Panc1 (cell line): Measurements from ENCODE around the gene ATP2B2.

Experiments used
- POLR2AphosphoS5 ChIP-seq: IDR thresholded peaks from 2 replicates; pipeline ENCODE4 v1.6.1; 2012; ENCODE audit warnings: mild to moderate bottlenecking, low read depth, low read length, moderate library complexity
- SIN3A ChIP-seq: IDR thresholded peaks from 2 replicates; pipeline ENCODE4 v1.6.1; 2012; ENCODE audit warnings: low read depth, mild to moderate bottlenecking, low read length, moderate library complexity, borderline replicate concordance; ENCODE audit not compliant: insufficient read depth
- TCF7L2 ChIP-seq: IDR thresholded peaks from 2 replicates; pipeline ENCODE4 v1.6.1; 2011; ENCODE audit warnings: mild to moderate bottlenecking, low read depth, low read length, inconsistent platforms
- TF ChIP-seq, protein P1 (sequence below): fragments of 450-650 bp; IDR thresholded peaks from 2 replicates; pipeline ENCODE4 v1.5.1; 2017; ENCODE audit warnings: mild to moderate bottlenecking
- TF ChIP-seq, protein P2 (sequence below), 2 experiments: IDR thresholded peaks; 2 replicates each; pipeline ENCODE4 v1.6.1; 2011 to 2012; ENCODE audit warnings: low read depth in 2 of 2, control low read depth in 1 of 2, low read length in 1 of 2, mild to moderate bottlenecking in 1 of 2, moderate library complexity in 1 of 2; ENCODE audit not compliant: insufficient read depth in 1 of 2

DNA sequence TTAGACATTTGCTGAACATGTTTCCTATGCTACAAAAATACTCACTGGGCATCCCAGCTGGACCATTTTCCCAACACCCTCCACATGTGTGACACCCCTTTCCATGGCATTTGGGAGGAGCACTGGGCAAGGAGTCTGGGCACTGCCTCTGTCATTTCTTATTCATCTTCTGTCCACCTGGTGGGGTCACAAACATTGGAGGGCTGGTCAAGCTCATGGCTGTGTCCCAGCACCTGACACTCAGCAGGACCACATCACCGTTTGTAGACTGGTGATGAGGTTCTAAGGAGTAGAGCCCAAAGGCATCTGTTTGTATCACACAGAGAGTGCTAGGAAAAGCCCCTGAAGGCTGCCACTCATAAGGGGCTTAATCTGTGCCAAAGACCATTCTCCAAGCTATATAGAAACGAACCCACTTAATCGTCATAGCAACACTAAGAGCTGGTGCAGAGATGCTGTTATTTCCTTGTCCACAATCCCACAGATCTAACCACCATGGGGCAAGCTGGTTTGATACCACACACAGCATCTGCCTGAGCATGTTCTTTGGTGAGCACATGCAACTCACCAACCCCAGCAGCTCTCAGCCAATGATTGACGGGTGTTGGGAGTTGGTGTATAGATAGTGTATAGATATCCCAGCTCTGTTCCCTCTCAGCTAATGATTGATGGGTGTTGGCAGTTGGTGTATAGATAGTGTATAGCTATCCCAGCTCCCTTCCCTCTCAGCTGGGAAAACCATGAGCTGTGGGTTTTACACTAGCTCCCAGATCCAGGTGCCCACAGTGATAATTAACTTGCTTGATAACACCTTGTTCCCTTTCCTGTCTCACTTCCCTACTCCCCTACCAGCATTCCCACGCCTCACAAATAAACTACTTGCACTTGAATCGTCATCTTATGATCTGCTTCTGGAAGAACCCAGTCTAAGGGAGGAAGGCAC, 42.7 kb upstream of the ATP2B2 start:
- TF ChIP-seq, protein P1, sequence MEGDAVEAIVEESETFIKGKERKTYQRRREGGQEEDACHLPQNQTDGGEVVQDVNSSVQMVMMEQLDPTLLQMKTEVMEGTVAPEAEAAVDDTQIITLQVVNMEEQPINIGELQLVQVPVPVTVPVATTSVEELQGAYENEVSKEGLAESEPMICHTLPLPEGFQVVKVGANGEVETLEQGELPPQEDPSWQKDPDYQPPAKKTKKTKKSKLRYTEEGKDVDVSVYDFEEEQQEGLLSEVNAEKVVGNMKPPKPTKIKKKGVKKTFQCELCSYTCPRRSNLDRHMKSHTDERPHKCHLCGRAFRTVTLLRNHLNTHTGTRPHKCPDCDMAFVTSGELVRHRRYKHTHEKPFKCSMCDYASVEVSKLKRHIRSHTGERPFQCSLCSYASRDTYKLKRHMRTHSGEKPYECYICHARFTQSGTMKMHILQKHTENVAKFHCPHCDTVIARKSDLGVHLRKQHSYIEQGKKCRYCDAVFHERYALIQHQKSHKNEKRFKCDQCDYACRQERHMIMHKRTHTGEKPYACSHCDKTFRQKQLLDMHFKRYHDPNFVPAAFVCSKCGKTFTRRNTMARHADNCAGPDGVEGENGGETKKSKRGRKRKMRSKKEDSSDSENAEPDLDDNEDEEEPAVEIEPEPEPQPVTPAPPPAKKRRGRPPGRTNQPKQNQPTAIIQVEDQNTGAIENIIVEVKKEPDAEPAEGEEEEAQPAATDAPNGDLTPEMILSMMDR = no peak
- TF ChIP-seq TCF7L2 (no peak), POLR2AphosphoS5 (no peak), SIN3A (no peak)
- TF ChIP-seq, protein P2, sequence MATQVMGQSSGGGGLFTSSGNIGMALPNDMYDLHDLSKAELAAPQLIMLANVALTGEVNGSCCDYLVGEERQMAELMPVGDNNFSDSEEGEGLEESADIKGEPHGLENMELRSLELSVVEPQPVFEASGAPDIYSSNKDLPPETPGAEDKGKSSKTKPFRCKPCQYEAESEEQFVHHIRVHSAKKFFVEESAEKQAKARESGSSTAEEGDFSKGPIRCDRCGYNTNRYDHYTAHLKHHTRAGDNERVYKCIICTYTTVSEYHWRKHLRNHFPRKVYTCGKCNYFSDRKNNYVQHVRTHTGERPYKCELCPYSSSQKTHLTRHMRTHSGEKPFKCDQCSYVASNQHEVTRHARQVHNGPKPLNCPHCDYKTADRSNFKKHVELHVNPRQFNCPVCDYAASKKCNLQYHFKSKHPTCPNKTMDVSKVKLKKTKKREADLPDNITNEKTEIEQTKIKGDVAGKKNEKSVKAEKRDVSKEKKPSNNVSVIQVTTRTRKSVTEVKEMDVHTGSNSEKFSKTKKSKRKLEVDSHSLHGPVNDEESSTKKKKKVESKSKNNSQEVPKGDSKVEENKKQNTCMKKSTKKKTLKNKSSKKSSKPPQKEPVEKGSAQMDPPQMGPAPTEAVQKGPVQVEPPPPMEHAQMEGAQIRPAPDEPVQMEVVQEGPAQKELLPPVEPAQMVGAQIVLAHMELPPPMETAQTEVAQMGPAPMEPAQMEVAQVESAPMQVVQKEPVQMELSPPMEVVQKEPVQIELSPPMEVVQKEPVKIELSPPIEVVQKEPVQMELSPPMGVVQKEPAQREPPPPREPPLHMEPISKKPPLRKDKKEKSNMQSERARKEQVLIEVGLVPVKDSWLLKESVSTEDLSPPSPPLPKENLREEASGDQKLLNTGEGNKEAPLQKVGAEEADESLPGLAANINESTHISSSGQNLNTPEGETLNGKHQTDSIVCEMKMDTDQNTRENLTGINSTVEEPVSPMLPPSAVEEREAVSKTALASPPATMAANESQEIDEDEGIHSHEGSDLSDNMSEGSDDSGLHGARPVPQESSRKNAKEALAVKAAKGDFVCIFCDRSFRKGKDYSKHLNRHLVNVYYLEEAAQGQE (IDR thresholded peaks at IDR 0.05; ENCODE audit: insufficient read depth in 1 of 2, low read depth in 2 of 2, low read length in 1 of 2) = no peak
